Endothelial cell of umbilical vein (primary cell): Measurements from ENCODE around the gene CHCHD4. TPM values are rescaled to one million over a fixed set of nuclear protein-coding genes. Genes with fewer than 3 reads are reported as not detected.

Experiments used
- BruUV-seq: library from RNA; stranded (reverse); fragments of 400-500 nt; replicated peaks from 2 replicates; lab custom pipeline; 2021; lab: Mats Ljungman, UMichigan
- CTCF ChIA-PET: fragments of 300-600, 350-600 bp; sonication (Branson Sonifier 250); formaldehyde crosslinking; loops from one replicate; lab custom pipeline; 2021; ENCODE audit warnings: antibody characterized with exemption, inconsistent platforms; lab: Charles Lee
- POLR2A ChIA-PET: fragments of 300-600, 350-600 bp; sonication (Branson Sonifier 250); formaldehyde crosslinking; loops from one replicate; lab custom pipeline; 2021; ENCODE audit warnings: antibody characterized with exemption, inconsistent platforms; lab: Charles Lee
- DNase-seq: peaks from one replicate; pipeline ENCODE4 v3.0.0-alpha.2; 2011; ENCODE audit warnings: low read depth, low spot score
- FAIRE-seq: peaks from 2 replicates; lab custom pipeline; 2011; peaks lifted over from hg19 to GRCh38; lab: Jason Lieb, UNC
- H2AFZ ChIP-seq: 2 replicates; pipeline ENCODE4 v1.6.0; 2012; ENCODE audit warnings: low read depth, low read length, control low read depth, inconsistent platforms
- H3K27ac ChIP-seq: 2 replicates; pipeline ENCODE4 v1.5.1; 2011; ENCODE audit warnings: low read depth, mild to moderate bottlenecking, control low read depth, low read length, moderate library complexity; ENCODE audit not compliant: insufficient read depth
- H3K27me3 ChIP-seq, 2 experiments: 2 replicates each; pipeline versions ENCODE4 v1.6.0 to v1.6.1; 2011; ENCODE audit warnings: low read length in 2 of 2, mixed read lengths in 1 of 2; ENCODE audit not compliant: control insufficient read depth in 2 of 2, insufficient read depth in 2 of 2
- H3K36me3 ChIP-seq, 2 experiments: 2 replicates in 1 of 2; 3 replicates in 1 of 2; pipeline ENCODE4 v1.5.1; 2011; ENCODE audit warnings: low read length in 2 of 2, mild to moderate bottlenecking in 1 of 2, moderate library complexity in 1 of 2; ENCODE audit not compliant: control insufficient read depth in 2 of 2, insufficient read depth in 2 of 2; ENCODE audit errors: extremely low read depth in 1 of 2
- H3K4me1 ChIP-seq: 3 replicates; pipeline ENCODE4 v1.5.1; 2011; ENCODE audit warnings: mild to moderate bottlenecking, low read length; ENCODE audit not compliant: control insufficient read depth, insufficient read depth; ENCODE audit errors: extremely low read depth
- H3K4me2 ChIP-seq: 2 replicates; pipeline ENCODE4 v1.6.1; 2011; ENCODE audit warnings: low read length, control low read depth, mixed read lengths; ENCODE audit not compliant: insufficient read depth
- H3K4me3 ChIP-seq, 3 experiments: fragments of 200-600 bp in 1 of 3; sonication (generic), shearing (Covaris generic) in 1 of 3; replicated peaks in 1 of 3; 2 replicates each; pipeline ENCODE4 v1.5.1; 2011 to 2016; ENCODE audit warnings: control low read depth in 3 of 3, low read length in 3 of 3, mild to moderate bottlenecking in 2 of 3, inconsistent platforms in 1 of 3, low read depth in 1 of 3, moderate library complexity in 1 of 3; ENCODE audit not compliant: insufficient read depth in 1 of 3
- H3K79me2 ChIP-seq: 2 replicates; pipeline ENCODE4 v1.6.0; 2012; ENCODE audit warnings: low read length, inconsistent platforms; ENCODE audit not compliant: control insufficient read depth, insufficient read depth
- H3K9ac ChIP-seq: replicated peaks from 2 replicates; pipeline ENCODE3; 2011; ENCODE audit warnings: low read length, control low read depth; ENCODE audit not compliant: insufficient read depth; ENCODE audit errors: extremely low read depth
- H3K9me1 ChIP-seq: replicated peaks from 3 replicates; pipeline ENCODE4 v1.6.0; 2011; ENCODE audit warnings: mild to moderate bottlenecking, low read length; ENCODE audit not compliant: control insufficient read depth, insufficient read depth; ENCODE audit errors: extremely low read depth
- H3K9me3 ChIP-seq: replicated peaks from 2 replicates; pipeline ENCODE4 v1.5.1; 2012; ENCODE audit warnings: low read length, inconsistent platforms; ENCODE audit not compliant: control insufficient read depth, insufficient read depth
- H4K20me1 ChIP-seq: replicated peaks from 2 replicates; pipeline ENCODE3; 2011; ENCODE audit warnings: mild to moderate bottlenecking, low read length; ENCODE audit not compliant: control insufficient read depth, insufficient read depth; ENCODE audit errors: extremely low read depth
- CTCF ChIP-seq, 2 donors: IDR thresholded peaks; 1 replicate in 1 of 2; 2 replicates in 1 of 2; pipeline ENCODE4 v1.5.1; 2011; ENCODE audit warnings: low read length in 2 of 2, mild to moderate bottlenecking in 2 of 2, moderate library complexity in 2 of 2, control low read depth in 1 of 2, inconsistent platforms in 1 of 2, low read depth in 1 of 2; ENCODE audit not compliant: insufficient read depth in 1 of 2; ENCODE audit errors: extremely low read depth in 1 of 2
- EZH2 ChIP-seq: IDR thresholded peaks from 2 replicates; pipeline ENCODE4 v1.6.1; 2012; ENCODE audit warnings: borderline replicate concordance, low read depth, mild to moderate bottlenecking, moderate library complexity, low read length, inconsistent platforms; ENCODE audit not compliant: severe bottlenecking
- FOS ChIP-seq: IDR thresholded peaks from 2 replicates; pipeline ENCODE4 v1.6.1; 2011; ENCODE audit warnings: mild to moderate bottlenecking, low read length, moderate library complexity, borderline replicate concordance; ENCODE audit not compliant: insufficient read depth
- GATA2 ChIP-seq: IDR thresholded peaks from 2 replicates; pipeline ENCODE4 v1.7.0; 2011; ENCODE audit warnings: low read depth, mild to moderate bottlenecking, moderate library complexity, mixed read lengths, low read length; ENCODE audit not compliant: insufficient read length, insufficient read depth
- JUN ChIP-seq: IDR thresholded peaks from 2 replicates; pipeline ENCODE4 v1.6.1; 2011; ENCODE audit warnings: borderline replicate concordance, low read depth; ENCODE audit not compliant: insufficient read length, insufficient read depth
- MAX ChIP-seq: IDR thresholded peaks from 2 replicates; pipeline ENCODE4 v1.6.1; 2011; ENCODE audit not compliant: insufficient read depth, insufficient read length
- MYC ChIP-seq: IDR thresholded peaks from one replicate; pipeline ENCODE4 v1.6.1; 2011; ENCODE audit warnings: mild to moderate bottlenecking, low read depth, low read length
- POLR2A ChIP-seq: IDR thresholded peaks from 2 replicates; pipeline ENCODE4 v1.6.1; 2012; ENCODE audit warnings: low read depth, mild to moderate bottlenecking, control low read depth, low read length
- POLR2AphosphoS5 ChIP-seq: IDR thresholded peaks from 2 replicates; pipeline ENCODE4 v1.6.1; 2012; ENCODE audit warnings: low read depth, mild to moderate bottlenecking, control low read depth, low read length, moderate library complexity; ENCODE audit not compliant: insufficient read depth
- dilution Hi-C: fragments of 300-500 bp; cut with MboI; formaldehyde crosslinking; loops from one replicate; pipeline ENCODE4 v1.15.0; 2019; ENCODE audit warnings: low sequenced_read_pairs; ENCODE audit not compliant: extremely low pct_ligation_motif_present
- intact Hi-C: fragments of 100-400 bp; cut with micrococcal nuclease; formaldehyde crosslinking; loops from one replicate; pipeline ENCODE4 v1.10.0; 2022
- polyA plus RNA-seq, 4 experiments: library from polyadenylated mRNA; depleted of rRNA in 3 of 4; stranded (reverse) in 3 of 4; unstranded in 1 of 4; fragments of >200 nt; gene quantifications; 2 replicates each; pipeline versions ENCODE4 v1.2.1 to v1.2.3, GENCODE V29; 2011 to 2012; ENCODE audit warnings: missing spikeins in 1 of 4
- total RNA-seq: library from RNA; stranded (reverse); gene quantifications from 2 replicates; pipeline ENCODE4 v1.2.3, GENCODE V29; 2021

Gene CHCHD4
- total and polyA plus RNA-seq, 2 donors (not counting 3 experiments of a cell fraction or from before 2014, with no cell fraction given) = 8.5 to 13.6 TPM

DNA sequence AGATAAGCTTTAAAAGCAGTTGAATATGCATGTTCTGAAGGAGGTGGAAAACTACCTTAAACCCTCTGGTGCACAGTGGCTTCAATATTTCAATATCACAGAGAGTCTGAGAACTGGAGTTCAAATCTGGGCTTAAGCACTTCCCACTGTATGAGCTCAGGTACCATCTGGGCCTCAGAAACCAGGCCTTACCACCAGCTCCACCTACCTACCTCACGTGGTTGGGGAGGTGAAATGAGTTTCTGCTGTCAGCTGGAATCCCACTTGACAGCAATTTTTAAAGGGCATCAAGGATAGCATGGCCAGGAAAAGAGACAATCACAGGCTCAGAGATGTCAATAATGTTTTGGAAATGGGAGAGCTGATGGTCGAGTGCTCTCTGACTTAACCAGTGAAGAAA, 5.0 kb downstream of the CHCHD4 start:
- Histone ChIP-seq H3K4me2 (no peak overlapping the region), H2AFZ (no peak overlapping the region), H3K79me2 (peaks cover 14% of the 10 kb centered on the region), H3K4me3 (no peak overlapping the region), H3K9ac (no peak overlapping the region), H3K36me3 (peaks cover 0 to 10% of the 10 kb centered on the region in 2 experiments), H3K9me1 (no peaks in the 10 kb centered on the region), H3K27me3 (no peaks in the 10 kb centered on the region), H4K20me1 (no peaks in the 10 kb centered on the region), H3K4me1 (peaks cover 9% of the 10 kb centered on the region), H3K9me3 (no peaks in the 10 kb centered on the region), H3K27ac (no peak overlapping the region)
- no peak for DNase-seq
- TF ChIP-seq MYC (no peak), GATA2 (no peak), POLR2A (no peak), FOS (no peak), POLR2AphosphoS5 (no peak), EZH2 (no peak), JUN (no peak), CTCF (IDR thresholded peaks at IDR 0.05; ENCODE audit: extremely low read depth in 1 of 2, insufficient read depth in 1 of 2, low read depth in 1 of 2, low read length in 2 of 2) (no peak), MAX (no peak)
- dilution Hi-C loops = no loop called here
- POLR2A ChIA-PET = no interaction called here
- CTCF ChIA-PET = interaction anchor here (1.0 kb wide), 1 partner anchor 223 kb away, joined by 4 read pairs; no protein-coding TSS in a partner anchor
- FAIRE-seq = no peak
- intact Hi-C loops = loop anchor here (5.0 kb wide), 1 partner anchor 462 kb away; no protein-coding TSS in a partner anchor
- BruUV-seq = no TSS peak
